ENCODE measurements around the gene HEMK1. TPM values are rescaled to one million over a fixed set of nuclear protein-coding genes. Genes with fewer than 3 reads are reported as not detected.

Gene HEMK1
- total RNA-seq, 4 donors from 2014 or later, result 4.8 to 8.3 (median 6.7) TPM

GRCh38 chr3:50557106-50557505 is 12.2 kb upstream of the HEMK1 start:
- DNase-seq (ENCODE audit: low spot score), result no peak
- TF ChIP-seq CTCF (IDR thresholded peaks at IDR 0.05), result no peak
- no peak for ATAC-seq (ENCODE audit: low FRiP score)

GRCh38 chr3:50557915-50558314 is 11.4 kb upstream of the HEMK1 start:
- no peak for ATAC-seq (ENCODE audit: low FRiP score)
- no peak for TF ChIP-seq CTCF (IDR thresholded peaks at IDR 0.05)
- DNase-seq (ENCODE audit: low spot score), result no peak

- no peak for DNase-seq (ENCODE audit: low spot score)
- ATAC-seq (ENCODE audit: low FRiP score), result no peak
- no peak for TF ChIP-seq CTCF (IDR thresholded peaks at IDR 0.05)
These were observed 9.6 kb upstream of the HEMK1 start for GRCh38 chr3:50559702-50560101.

- TF ChIP-seq CTCF (IDR thresholded peaks at IDR 0.05), result no peak
- no peak for ATAC-seq (ENCODE audit: low FRiP score)
- DNase-seq (ENCODE audit: low spot score), result no peak
These were observed 6.5 kb upstream of the HEMK1 start for GRCh38 chr3:50562861-50563260.

- TF ChIP-seq CTCF (IDR thresholded peaks at IDR 0.05), result no peak
- no peak for DNase-seq (ENCODE audit: low spot score)
- ATAC-seq (ENCODE audit: low FRiP score), result no peak
These were observed 5.5 kb upstream of the HEMK1 start for GRCh38 chr3:50563867-50564266.

- no peak for ATAC-seq (ENCODE audit: low FRiP score)
- DNase-seq (ENCODE audit: low spot score), result no peak
- no peak for TF ChIP-seq CTCF (IDR thresholded peaks at IDR 0.05)
These were observed 5.0 kb upstream of the HEMK1 start for GRCh38 chr3:50564321-50564720.

GRCh38 chr3:50567011-50567385 is 2.3 kb upstream of the HEMK1 start:
- DNase-seq (ENCODE audit: low spot score) (no peak), ATAC-seq (ENCODE audit: low FRiP score) (no peak)
- TF ChIP-seq CTCF (IDR thresholded peaks at IDR 0.05), result no peak

Data from omental fat pad (tissue), 4 donors.